GM12892 (cell line): Measurements from ENCODE around the gene HDAC4.

Experiments used
- POLR2A ChIP-seq: IDR thresholded peaks from 2 replicates; pipeline ENCODE4 v1.6.1; 2011; ENCODE audit warnings: low read depth, low read length, control low read depth
- POLR2AphosphoS5 ChIP-seq: IDR thresholded peaks from 2 replicates; pipeline ENCODE4 v1.6.1; 2011; ENCODE audit warnings: low read depth, low read length, control low read depth
- TAF1 ChIP-seq: IDR thresholded peaks from 2 replicates; pipeline ENCODE4 v1.6.1; 2011; ENCODE audit warnings: low read depth, mild to moderate bottlenecking, control low read depth, low read length, borderline replicate concordance

DNA sequence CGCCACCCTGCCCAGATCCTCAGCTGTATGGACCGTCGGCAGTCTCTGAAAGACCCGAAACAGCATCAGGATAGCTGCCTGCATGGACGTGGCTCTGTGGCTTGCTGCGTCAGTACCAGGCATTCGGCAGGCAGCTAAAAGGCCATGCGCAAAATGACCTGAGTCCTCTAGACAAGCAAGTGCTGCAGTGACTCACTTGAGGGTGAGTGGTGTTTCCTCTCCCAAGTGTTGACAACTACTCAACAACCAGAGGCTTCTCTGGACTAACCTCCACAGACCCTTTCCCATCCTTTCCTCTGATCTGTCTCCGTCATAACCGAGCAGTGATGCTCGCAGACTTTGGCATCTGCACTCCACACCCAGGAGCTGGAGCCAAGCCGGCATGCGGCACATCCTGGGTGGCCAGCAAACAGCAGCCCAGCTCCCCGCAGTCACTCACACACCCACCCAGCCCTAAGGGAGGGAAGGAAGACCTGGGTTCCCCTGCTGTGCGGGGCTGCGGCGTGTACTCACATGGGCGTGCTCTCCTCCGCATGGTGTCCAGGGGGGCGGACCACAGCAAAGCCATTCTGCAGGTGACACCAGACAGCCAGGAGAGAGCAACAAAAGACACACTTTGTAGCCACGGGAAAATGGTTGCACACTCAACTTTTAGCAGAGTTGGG lies 313.6 kb downstream of the HDAC4 start:
- no peak for TF ChIP-seq TAF1
- no peak for TF ChIP-seq POLR2AphosphoS5
- no peak for TF ChIP-seq POLR2A
